SK-N-MC (cell line): ENCODE measurements around the gene ADAM10.

Experiments used
- DNase-seq: peaks from one replicate; pipeline ENCODE4 v3.0.0-alpha.2; 2011; ENCODE audit warnings: low read depth, low spot score
- H3K27ac ChIP-seq: fragments of 200-600 bp; sonication (generic); 2 replicates; pipeline ENCODE4 v1.5.1; 2016; ENCODE audit warnings: mixed run types
- H3K36me3 ChIP-seq: fragments of 200-600 bp; sonication (generic); 2 replicates; pipeline ENCODE4 v1.6.1; 2017; ENCODE audit warnings: antibody characterized with exemption, low read length, mixed read lengths; ENCODE audit not compliant: insufficient read depth
- H3K4me3 ChIP-seq: fragments of 200-600 bp; sonication (generic); 2 replicates; pipeline ENCODE4 v1.5.1; 2016
- H3K9ac ChIP-seq: fragments of 200-600 bp; sonication (generic); 2 replicates; pipeline ENCODE4 v1.8.0; 2017; ENCODE audit warnings: mixed run types, mixed read lengths; ENCODE audit not compliant: insufficient read length
- H3K9me3 ChIP-seq: fragments of 200-600 bp; sonication (generic); 2 replicates; pipeline ENCODE4 v1.6.1; 2017; ENCODE audit warnings: low read depth, mild to moderate bottlenecking, antibody characterized with exemption, low read length, moderate library complexity, mixed read lengths
- EZH2 ChIP-seq: fragments of 200-600 bp; sonication (generic); IDR thresholded peaks from one replicate; pipeline ENCODE4 v1.6.1; 2017; ENCODE audit warnings: antibody characterized with exemption
- FOXP2 ChIP-seq: optimal IDR thresholded peaks from 2 replicates; pipeline ENCODE3; 2011; ENCODE audit warnings: mild to moderate bottlenecking, moderate library complexity; ENCODE audit not compliant: insufficient read depth; ENCODE audit errors: extremely low read length, control extremely low read depth
- POLR2AphosphoS5 ChIP-seq: IDR thresholded peaks from 2 replicates; pipeline ENCODE4 v1.6.1; 2012; ENCODE audit warnings: mild to moderate bottlenecking, low read depth, low read length, borderline replicate concordance

The ADAM10 gene

GRCh38 chr15:58684036-58684710 lies 65.3 kb downstream of the ADAM10 start:
- H3K4me3 ChIP-seq = no peak overlapping the region
- no peak for TF ChIP-seq FOXP2
- no peak for TF ChIP-seq EZH2
- no peak for TF ChIP-seq POLR2AphosphoS5
- no peak overlapping the region for H3K27ac ChIP-seq
- no peaks in the 10 kb centered on the region for H3K9me3 ChIP-seq
- no peak for DNase-seq
- H3K36me3 ChIP-seq = no peaks in the 10 kb centered on the region
- no peak overlapping the region for H3K9ac ChIP-seq

GRCh38 chr15:58682234-58682633 lies 67.3 kb downstream of the ADAM10 start:
- Histone ChIP-seq H3K4me3 (no peak overlapping the region), H3K36me3 (no peaks in the 10 kb centered on the region), H3K9me3 (no peaks in the 10 kb centered on the region), H3K9ac (no peak overlapping the region), H3K27ac (no peak overlapping the region)
- DNase-seq = no peak
- no peak for TF ChIP-seq EZH2
- no peak for TF ChIP-seq POLR2AphosphoS5
- TF ChIP-seq FOXP2 = no peak

GRCh38 chr15:58678683-58679082 lies 70.8 kb downstream of the ADAM10 start:
- Histone ChIP-seq H3K9ac (no peak overlapping the region), H3K27ac (no peak overlapping the region), H3K9me3 (no peaks in the 10 kb centered on the region), H3K4me3 (no peak overlapping the region), H3K36me3 (no peaks in the 10 kb centered on the region)
- no peak for TF ChIP-seq EZH2
- TF ChIP-seq FOXP2 = no peak
- TF ChIP-seq POLR2AphosphoS5 = no peak
- no peak for DNase-seq

GRCh38 chr15:58677426-58677825 lies 72.1 kb downstream of the ADAM10 start:
- Histone ChIP-seq H3K27ac (no peak overlapping the region), H3K9ac (no peak overlapping the region), H3K4me3 (no peak overlapping the region), H3K9me3 (no peaks in the 10 kb centered on the region), H3K36me3 (no peaks in the 10 kb centered on the region)
- no peak for TF ChIP-seq POLR2AphosphoS5
- no peak for TF ChIP-seq EZH2
- TF ChIP-seq FOXP2 = no peak
- no peak for DNase-seq

GRCh38 chr15:58676766-58677165 lies 72.7 kb downstream of the ADAM10 start:
- no peak overlapping the region for H3K9ac ChIP-seq
- no peak overlapping the region for H3K4me3 ChIP-seq
- TF ChIP-seq EZH2 (no peak), FOXP2 (no peak), POLR2AphosphoS5 (no peak)
- DNase-seq = no peak
- H3K27ac ChIP-seq = no peak overlapping the region
- no peaks in the 10 kb centered on the region for H3K9me3 ChIP-seq
- H3K36me3 ChIP-seq = no peaks in the 10 kb centered on the region

GRCh38 chr15:58671186-58671585 lies 78.3 kb downstream of the ADAM10 start:
- no peak overlapping the region for H3K9ac ChIP-seq
- DNase-seq = no peak
- no peak overlapping the region for H3K4me3 ChIP-seq

GRCh38 chr15:58669108-58669507 lies 80.4 kb downstream of the ADAM10 start:
- H3K9me3 ChIP-seq = no peaks in the 10 kb centered on the region
- no peak overlapping the region for H3K27ac ChIP-seq
- TF ChIP-seq FOXP2 = no peak
- TF ChIP-seq EZH2 = no peak
- TF ChIP-seq POLR2AphosphoS5 = no peak
- peaks cover 3% of the 10 kb centered on the region for H3K36me3 ChIP-seq
- H3K9ac ChIP-seq = no peak overlapping the region
- no peak overlapping the region for H3K4me3 ChIP-seq
- no peak for DNase-seq

More at GRCh38 chr15:58671186-58671585, 78.3 kb downstream of the ADAM10 start:
- H3K36me3 ChIP-seq = no peaks in the 10 kb centered on the region
- no peak for TF ChIP-seq FOXP2
- no peak for TF ChIP-seq EZH2
- no peak for TF ChIP-seq POLR2AphosphoS5
- H3K9me3 ChIP-seq = no peaks in the 10 kb centered on the region
- no peak overlapping the region for H3K27ac ChIP-seq

GRCh38 chr15:58666957-58667356 lies 82.5 kb downstream of the ADAM10 start:
- DNase-seq = no peak
- peaks cover 9% of the 10 kb centered on the region for H3K36me3 ChIP-seq

More at GRCh38 chr15:58666957-58667356, 82.5 kb downstream of the ADAM10 start:
- Histone ChIP-seq H3K27ac (no peak overlapping the region), H3K9ac (no peak overlapping the region), H3K9me3 (no peaks in the 10 kb centered on the region), H3K4me3 (no peak overlapping the region)
- TF ChIP-seq POLR2AphosphoS5 (no peak), EZH2 (no peak), FOXP2 (no peak)
